Breast epithelium (tissue), 4 donors: ENCODE measurements around the gene KIDINS220. TPM values are rescaled to one million over a fixed set of nuclear protein-coding genes. Genes with fewer than 3 reads are reported as not detected.

Experiments used
- DNase-seq, 2 donors: peaks; one replicate each; pipeline ENCODE4 v3.0.0-alpha.2; 2019; ENCODE audit warnings: low spot score in 2 of 2
- H3K27ac ChIP-seq, 2 donors: fragments of 200-600 bp; sonication (generic) in 1 of 2; one replicate each; pipeline ENCODE4 v1.5.1; 2016 to 2019; ENCODE audit warnings: mild to moderate bottlenecking in 1 of 2
- H3K27me3 ChIP-seq, 2 donors: fragments of 200-600 bp; sonication (generic) in 1 of 2; one replicate each; pipeline versions ENCODE4 v1.5.1 to v1.6.0; 2017 to 2019; ENCODE audit warnings: control low read depth in 1 of 2, mild to moderate bottlenecking in 1 of 2
- H3K36me3 ChIP-seq: fragments of 200-600 bp; one replicate; pipeline ENCODE4 v1.5.1; 2019
- H3K4me1 ChIP-seq, 2 donors: fragments of 200-600 bp; sonication (generic); one replicate each; pipeline ENCODE4 v1.5.1; 2016 to 2019; ENCODE audit warnings: control low read depth in 1 of 2
- H3K4me3 ChIP-seq, 3 donors: fragments of 200-600 bp; sonication (generic); 1 replicate in 2 of 3; 2 replicates in 1 of 3; pipeline ENCODE4 v1.5.1; 2016 to 2019; ENCODE audit warnings: mild to moderate bottlenecking in 3 of 3, moderate library complexity in 2 of 3
- H3K9me3 ChIP-seq, 2 donors: fragments of 200-600 bp; sonication (generic) in 1 of 2; one replicate each; pipeline ENCODE4 v1.5.1; 2016 to 2019; ENCODE audit warnings: control low read depth in 1 of 2
- CTCF ChIP-seq, 3 donors: fragments of 450-650 bp; IDR thresholded peaks; one replicate each; pipeline ENCODE4 v1.5.1; 2016 to 2017; ENCODE audit warnings: antibody characterized with exemption in 3 of 3, mild to moderate bottlenecking in 3 of 3, moderate library complexity in 3 of 3
- POLR2A ChIP-seq: fragments of 450-650 bp; IDR thresholded peaks from one replicate; pipeline ENCODE4 v1.6.1; 2016; ENCODE audit warnings: antibody characterized with exemption, mild to moderate bottlenecking, moderate library complexity
- POLR2AphosphoS5 ChIP-seq, 3 donors: sonication (generic); formaldehyde crosslinking; IDR thresholded peaks; one replicate each; pipeline ENCODE4 v1.6.1; 2017; ENCODE audit warnings: antibody characterized with exemption in 3 of 3
- intact Hi-C: fragments of 100-400 bp; cut with DNase I; formaldehyde crosslinking; loops from one replicate; pipeline ENCODE4 v1.15.1; 2023; ENCODE audit warnings: low total_unique reads
- total RNA-seq, 3 donors: library from RNA; depleted of rRNA; stranded (reverse); fragments of >200 nt; gene quantifications; one replicate each; pipeline ENCODE4 v1.1.0, GENCODE V29; 2016

KIDINS220 gene
- total RNA-seq, result 100 to 1,000 TPM in 1 of 3 donors, 10 to 100 TPM in 2; 73.1 to 120 (median 87.2) TPM

- H3K4me3 ChIP-seq, result peak within 1 kb of the TSS; percentile 87 to 98 (median 98)
- TF ChIP-seq CTCF (IDR thresholded peaks at IDR 0.05), result no peak
- TF ChIP-seq POLR2AphosphoS5 (IDR thresholded peaks at IDR 0.05), result peak; percentile 71 to 94 (median 78)
- intact Hi-C loops, result no loop called here
- H3K27me3 ChIP-seq, result no peaks in the 10 kb centered on the region
- DNase-seq, result peak; percentile 80 to 90
- H3K4me1 ChIP-seq, result no peaks in the 10 kb centered on the region
- no peaks in the 10 kb centered on the region for H3K36me3 ChIP-seq
- no peaks in the 10 kb centered on the region for H3K9me3 ChIP-seq
- peak within 1 kb of the TSS; percentile 78 to 86 for H3K27ac ChIP-seq
Measured at GRCh38 chr2:8836971-8837794, at the start of gene KIDINS220. Gene KIDINS220, minus strand, starts transcription at chr2:8837613. Its CDS starts 10,520 bp downstream, at chr2:8827093.

GRCh38 chr2:8886876-8887275, 49.5 kb upstream of the KIDINS220 start:
- H3K9me3 ChIP-seq, result no peaks in the 10 kb centered on the region
- no peak overlapping the region for H3K4me3 ChIP-seq
- no peaks in the 10 kb centered on the region for H3K27me3 ChIP-seq
- no peaks in the 10 kb centered on the region for H3K36me3 ChIP-seq
- H3K4me1 ChIP-seq, result no peaks in the 10 kb centered on the region
- TF ChIP-seq POLR2A, result no peak
- no peak for TF ChIP-seq POLR2AphosphoS5 (IDR thresholded peaks at IDR 0.05)
- no peak for TF ChIP-seq CTCF (IDR thresholded peaks at IDR 0.05)
- DNase-seq, result no peak
- no peak overlapping the region for H3K27ac ChIP-seq
- intact Hi-C loops, result no loop called here

GRCh38 chr2:8886202-8886518, 48.7 kb upstream of the KIDINS220 start:
- TF ChIP-seq POLR2AphosphoS5 (IDR thresholded peaks at IDR 0.05) (no peak), CTCF (IDR thresholded peaks at IDR 0.05) (no peak), POLR2A (no peak)
- H3K9me3 ChIP-seq, result no peaks in the 10 kb centered on the region
- H3K4me1 ChIP-seq, result no peaks in the 10 kb centered on the region
- no peaks in the 10 kb centered on the region for H3K27me3 ChIP-seq
- H3K36me3 ChIP-seq, result no peaks in the 10 kb centered on the region
- DNase-seq, result no peak
- no peak overlapping the region for H3K4me3 ChIP-seq
- intact Hi-C loops, result no loop called here
- no peak overlapping the region for H3K27ac ChIP-seq

- TF ChIP-seq CTCF (IDR thresholded peaks at IDR 0.05) (no peak), POLR2A (no peak), POLR2AphosphoS5 (IDR thresholded peaks at IDR 0.05) (no peak)
- no peak overlapping the region for H3K4me3 ChIP-seq
- H3K36me3 ChIP-seq, result no peaks in the 10 kb centered on the region
- no peaks in the 10 kb centered on the region for H3K4me1 ChIP-seq
- no peaks in the 10 kb centered on the region for H3K27me3 ChIP-seq
- no peaks in the 10 kb centered on the region for H3K9me3 ChIP-seq
- no peak overlapping the region for H3K27ac ChIP-seq
- intact Hi-C loops, result no loop called here
- no peak for DNase-seq
Measured at GRCh38 chr2:8885449-8886201, 48.2 kb upstream of the KIDINS220 start.

GRCh38 chr2:8884812-8885211, 47.4 kb upstream of the KIDINS220 start:
- no peak overlapping the region for H3K4me3 ChIP-seq
- no peak for DNase-seq
- H3K9me3 ChIP-seq, result no peaks in the 10 kb centered on the region
- H3K27me3 ChIP-seq, result no peaks in the 10 kb centered on the region
- no peaks in the 10 kb centered on the region for H3K36me3 ChIP-seq
- intact Hi-C loops, result no loop called here
- H3K27ac ChIP-seq, result no peak overlapping the region
- H3K4me1 ChIP-seq, result no peaks in the 10 kb centered on the region
- TF ChIP-seq POLR2AphosphoS5 (IDR thresholded peaks at IDR 0.05), result no peak
- no peak for TF ChIP-seq CTCF (IDR thresholded peaks at IDR 0.05)
- TF ChIP-seq POLR2A, result no peak
